NCI-H226 (cell line): ENCODE data around the gene RHOH.
"Not testable (repeated sequence)": the region's sequence is repeated elsewhere in the genome, so short reads cannot be mapped to it uniquely, and the experiment has no call there.

Source experiments
- DNase-seq: peaks from one replicate; pipeline ENCODE4 v3.0.0-alpha.2; 2015

Gene RHOH

GRCh38 chr4:40196724-40197281, at the start of gene RHOH:
TSS of gene RHOH (plus strand) at chr4:40197031. CDS start at chr4:40243387, 46,356 bp downstream.
- DNase-seq, result no peak

GRCh38 chr4:40147490-40147889, 49.3 kb upstream of the RHOH start:
- DNase-seq, result not testable (repeated sequence)

GRCh38 chr4:40149960-40150385, 46.9 kb upstream of the RHOH start:
- peak; percentile 37 for DNase-seq

GRCh38 chr4:40150932-40151331, 45.9 kb upstream of the RHOH start:
- peak; percentile 23 for DNase-seq

- no peak for DNase-seq
These were observed 44.2 kb upstream of the RHOH start for GRCh38 chr4:40152637-40153036.

GRCh38 chr4:40157436-40157835, 39.4 kb upstream of the RHOH start:
- no peak for DNase-seq

- no peak for DNase-seq
These were observed 36.6 kb upstream of the RHOH start for GRCh38 chr4:40160258-40160657.

GRCh38 chr4:40164459-40164858, 32.4 kb upstream of the RHOH start:
- no peak for DNase-seq

- DNase-seq, result no peak
These were observed 30.9 kb upstream of the RHOH start for GRCh38 chr4:40165916-40166315.

GRCh38 chr4:40168070-40168469, 28.8 kb upstream of the RHOH start:
- no peak for DNase-seq

- no peak for DNase-seq
These were observed 26.2 kb upstream of the RHOH start for GRCh38 chr4:40170588-40170987.

- no peak for DNase-seq
These were observed 23.4 kb upstream of the RHOH start for GRCh38 chr4:40173470-40173875.

- DNase-seq, result no peak
These were observed 20.2 kb upstream of the RHOH start for GRCh38 chr4:40176602-40177001.

GRCh38 chr4:40177591-40177990, 19.2 kb upstream of the RHOH start:
- DNase-seq, result no peak

GRCh38 chr4:40178672-40179071, 18.2 kb upstream of the RHOH start:
- DNase-seq, result no peak

- DNase-seq, result no peak
These were observed 17.5 kb upstream of the RHOH start for GRCh38 chr4:40179360-40179759.

GRCh38 chr4:40180356-40180755, 16.5 kb upstream of the RHOH start:
- DNase-seq, result peak; percentile 20

GRCh38 chr4:40182001-40182400, 14.8 kb upstream of the RHOH start:
- DNase-seq, result no peak

GRCh38 chr4:40182954-40183353, 13.9 kb upstream of the RHOH start:
- no peak for DNase-seq

- no peak for DNase-seq
These were observed 13.0 kb upstream of the RHOH start for GRCh38 chr4:40183615-40184411.

GRCh38 chr4:40185830-40186664, 10.8 kb upstream of the RHOH start:
- DNase-seq, result no peak

- DNase-seq, result no peak
These were observed 10.2 kb upstream of the RHOH start for GRCh38 chr4:40186665-40187014.

GRCh38 chr4:40187386-40187906, 9.4 kb upstream of the RHOH start:
- DNase-seq, result no peak

GRCh38 chr4:40190019-40190418, 6.8 kb upstream of the RHOH start:
- no peak for DNase-seq
